HG03196 (cell line): ENCODE measurements around the gene RPL3.

Source experiments
- ATAC-seq: cut with Tn5 transposase; IDR thresholded peaks from one replicate; pipeline ENCODE4 v1.9.1; 2021; ENCODE audit not compliant: unreplicated experiment

RPL3 gene

GRCh38 chr22:39317775-39318506 is 1.5 kb downstream of the RPL3 start:
- ATAC-seq, result no peak

- ATAC-seq, result no peak
These were observed 2.2 kb downstream of the RPL3 start for GRCh38 chr22:39317084-39317774.

- no peak for ATAC-seq
These were observed 2.9 kb downstream of the RPL3 start for GRCh38 chr22:39316440-39317083.

- no peak for ATAC-seq
These were observed 4.0 kb downstream of the RPL3 start for GRCh38 chr22:39315389-39315788.

- no peak for ATAC-seq
These were observed 5.0 kb downstream of the RPL3 start for GRCh38 chr22:39314251-39314971.

GRCh38 chr22:39313258-39314001 is 6.0 kb downstream of the RPL3 start:
- ATAC-seq, result no peak

- no peak for ATAC-seq
These were observed 7.0 kb downstream of the RPL3 start for GRCh38 chr22:39312410-39312809.

GRCh38 chr22:39311592-39312400 is 7.6 kb downstream of the RPL3 start:
- no peak for ATAC-seq

- no peak for ATAC-seq
These were observed 9.3 kb downstream of the RPL3 start for GRCh38 chr22:39309881-39310714.

GRCh38 chr22:39309364-39309861 is 10.0 kb downstream of the RPL3 start:
- ATAC-seq, result no peak

- no peak for ATAC-seq
These were observed 10.6 kb downstream of the RPL3 start for GRCh38 chr22:39308614-39309363.

GRCh38 chr22:39306456-39307361 is 12.7 kb downstream of the RPL3 start:
- ATAC-seq, result no peak

- ATAC-seq, result no peak
These were observed 15.3 kb downstream of the RPL3 start for GRCh38 chr22:39303892-39304671.

- no peak for ATAC-seq
These were observed 16.1 kb downstream of the RPL3 start for GRCh38 chr22:39303358-39303757.

- ATAC-seq, result no peak
These were observed 16.9 kb downstream of the RPL3 start for GRCh38 chr22:39302431-39302960.

- no peak for ATAC-seq
These were observed 17.5 kb downstream of the RPL3 start for GRCh38 chr22:39301926-39302325.
